ENCODE measurements around the gene SOS1. TPM values are rescaled to one million over a fixed set of nuclear protein-coding genes. Genes with fewer than 3 reads are reported as not detected.

The SOS1 gene
- total and polyA plus RNA-seq, 2 donors (not counting 1 experiment from before 2014, with no cell fraction given): 18.2 to 58.1 TPM

DNA sequence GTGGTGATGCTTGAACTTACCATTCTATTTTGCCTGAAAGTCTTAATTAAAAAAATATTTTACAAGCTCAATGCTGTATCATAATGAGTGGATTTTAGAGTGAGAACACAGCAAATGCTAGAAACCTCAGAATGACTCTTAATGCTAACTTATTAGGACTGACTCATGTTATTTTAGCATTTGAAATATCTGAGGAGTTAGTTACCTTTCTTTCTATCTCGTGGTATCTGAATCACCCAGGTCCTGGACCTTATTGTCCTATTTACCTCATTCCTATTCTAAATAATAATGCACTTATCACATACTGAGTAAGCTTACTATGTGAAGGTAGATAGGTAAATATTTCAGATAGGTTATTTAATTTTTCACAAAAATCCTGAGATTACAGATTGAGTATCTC, 70.7 kb downstream of the SOS1 start:
- peaks cover 9 to 18% of the 10 kb centered on the region in 2 experiments for H3K36me3 ChIP-seq (replicated peaks in 1 of 2; ENCODE audit: control extremely low read depth in 1 of 2, control insufficient read depth in 1 of 2, extremely low read depth in 1 of 2, insufficient read depth in 2 of 2, low read length in 1 of 2)
- no peaks in the 10 kb centered on the region for H3K4me1 ChIP-seq (ENCODE audit: control insufficient read depth in 2 of 2, insufficient read depth in 2 of 2, low read length in 2 of 2)
- Mint-ChIP-seq H3K9me3 (ENCODE audit: insufficient read depth) (no peaks in the 10 kb centered on the region), H3K4me1 (no peaks in the 10 kb centered on the region), H3K27me3 (no peaks in the 10 kb centered on the region), H3K4me3 (no peak overlapping the region), H3K27ac (no peak overlapping the region)
- no peaks in the 10 kb centered on the region for H4K20me1 ChIP-seq (ENCODE audit: control insufficient read depth, insufficient read depth, low read length, poor library complexity, severe bottlenecking)
- H3K4me3 ChIP-seq (ENCODE audit: control extremely low read depth in 1 of 5, extremely low read depth in 1 of 5, insufficient read depth in 1 of 5, low read depth in 2 of 5, low read length in 4 of 5): no peak overlapping the region
- no CpG with 5 or more reads among the region's 1 CpG for WGBS (ENCODE audit: insufficient coverage)
- H3K27me3 ChIP-seq (replicated peaks in 1 of 4; ENCODE audit: control extremely low read depth in 1 of 4, control insufficient read depth in 3 of 4, insufficient read depth in 4 of 4, low read length in 3 of 4): no peaks in the 10 kb centered on the region
- no peaks in the 10 kb centered on the region for H3K79me2 ChIP-seq (ENCODE audit: control insufficient read depth, insufficient read depth, low read length)
- no peak overlapping the region for H2AFZ ChIP-seq (ENCODE audit: insufficient read depth, low read depth, low read length, poor library complexity, severe bottlenecking)
- CTCF ChIA-PET: interaction anchor here (1.2 to 1.9 kb wide), 2 partner anchors 178 to 179 kb away, joined by 5 to 6 read pairs; no protein-coding TSS in a partner anchor
- H3K27ac ChIP-seq (ENCODE audit: low read length in 2 of 2): no peak overlapping the region
- H3K4me2 ChIP-seq (replicated peaks; ENCODE audit: low read depth, low read length, poor library complexity, severe bottlenecking): no peak overlapping the region
- DNase-seq (no peak), ATAC-seq (ENCODE audit: low read depth) (no peak)
- no peak overlapping the region for H3K9ac ChIP-seq (ENCODE audit: low read length)
- no peak for TF ChIP-seq EZH2 (IDR thresholded peaks at IDR 0.05; ENCODE audit: borderline replicate concordance, insufficient read depth, low read depth, low read length, poor library complexity, severe bottlenecking)
- TF ChIP-seq, protein P1, sequence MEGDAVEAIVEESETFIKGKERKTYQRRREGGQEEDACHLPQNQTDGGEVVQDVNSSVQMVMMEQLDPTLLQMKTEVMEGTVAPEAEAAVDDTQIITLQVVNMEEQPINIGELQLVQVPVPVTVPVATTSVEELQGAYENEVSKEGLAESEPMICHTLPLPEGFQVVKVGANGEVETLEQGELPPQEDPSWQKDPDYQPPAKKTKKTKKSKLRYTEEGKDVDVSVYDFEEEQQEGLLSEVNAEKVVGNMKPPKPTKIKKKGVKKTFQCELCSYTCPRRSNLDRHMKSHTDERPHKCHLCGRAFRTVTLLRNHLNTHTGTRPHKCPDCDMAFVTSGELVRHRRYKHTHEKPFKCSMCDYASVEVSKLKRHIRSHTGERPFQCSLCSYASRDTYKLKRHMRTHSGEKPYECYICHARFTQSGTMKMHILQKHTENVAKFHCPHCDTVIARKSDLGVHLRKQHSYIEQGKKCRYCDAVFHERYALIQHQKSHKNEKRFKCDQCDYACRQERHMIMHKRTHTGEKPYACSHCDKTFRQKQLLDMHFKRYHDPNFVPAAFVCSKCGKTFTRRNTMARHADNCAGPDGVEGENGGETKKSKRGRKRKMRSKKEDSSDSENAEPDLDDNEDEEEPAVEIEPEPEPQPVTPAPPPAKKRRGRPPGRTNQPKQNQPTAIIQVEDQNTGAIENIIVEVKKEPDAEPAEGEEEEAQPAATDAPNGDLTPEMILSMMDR (IDR thresholded peaks at IDR 0.05): no peak
- POLR2A ChIA-PET: no interaction called here
- H3K9me3 ChIP-seq (ENCODE audit: control extremely low read depth in 1 of 3, control insufficient read depth in 2 of 3, insufficient read depth in 1 of 3, low read length in 2 of 3): no peaks in the 10 kb centered on the region
- intact Hi-C loops (cut with micrococcal nuclease): no loop called here

DNA sequence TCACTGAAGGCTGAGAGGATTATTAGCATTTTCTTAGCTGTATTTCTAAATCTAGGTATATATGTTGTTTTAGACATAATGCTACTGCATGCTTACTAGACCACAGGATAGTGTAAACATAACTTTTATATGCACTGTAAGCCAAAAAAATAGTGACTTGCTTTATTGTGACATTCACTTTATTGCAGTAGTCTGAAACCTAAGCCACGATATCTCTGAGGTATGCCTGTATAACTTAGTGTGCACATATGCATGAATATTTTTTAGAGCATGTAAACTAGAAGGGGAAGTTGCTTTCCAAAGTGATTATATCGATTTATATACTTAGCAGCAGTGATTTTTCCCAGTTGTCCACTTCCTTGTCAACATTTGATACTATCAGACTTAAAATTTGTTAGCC, 81.8 kb downstream of the SOS1 start:
- Histone ChIP-seq H3K4me3 (ENCODE audit: control extremely low read depth in 1 of 5, extremely low read depth in 1 of 5, insufficient read depth in 1 of 5, low read depth in 2 of 5, low read length in 4 of 5) (no peak overlapping the region), H3K79me2 (ENCODE audit: control insufficient read depth, insufficient read depth, low read length) (no peaks in the 10 kb centered on the region), H3K36me3 (replicated peaks in 1 of 2; ENCODE audit: control extremely low read depth in 1 of 2, control insufficient read depth in 1 of 2, extremely low read depth in 1 of 2, insufficient read depth in 2 of 2, low read length in 1 of 2) (no peaks in the 10 kb centered on the region), H4K20me1 (ENCODE audit: control insufficient read depth, insufficient read depth, low read length, poor library complexity, severe bottlenecking) (no peaks in the 10 kb centered on the region), H3K4me1 (ENCODE audit: control insufficient read depth in 2 of 2, insufficient read depth in 2 of 2, low read length in 2 of 2) (no peaks in the 10 kb centered on the region), H3K9ac (ENCODE audit: low read length) (no peak overlapping the region), H3K9me3 (ENCODE audit: control extremely low read depth in 1 of 3, control insufficient read depth in 2 of 3, insufficient read depth in 1 of 3, low read length in 2 of 3) (no peaks in the 10 kb centered on the region), H3K27ac (ENCODE audit: low read length in 2 of 2) (no peak overlapping the region), H3K4me2 (replicated peaks; ENCODE audit: low read depth, low read length, poor library complexity, severe bottlenecking) (no peak overlapping the region), H3K27me3 (replicated peaks in 1 of 4; ENCODE audit: control extremely low read depth in 1 of 4, control insufficient read depth in 3 of 4, insufficient read depth in 4 of 4, low read length in 3 of 4) (no peaks in the 10 kb centered on the region), H2AFZ (ENCODE audit: insufficient read depth, low read depth, low read length, poor library complexity, severe bottlenecking) (no peak overlapping the region)
- ChIA-PET POLR2A (no interaction called here), CTCF (no interaction called here)
- DNase-seq (no peak), ATAC-seq (ENCODE audit: low read depth) (no peak)
- no CpG with 5 or more reads among the region's 2 CpGs for WGBS (ENCODE audit: insufficient coverage)
- Mint-ChIP-seq H3K4me3 (no peak overlapping the region), H3K27ac (no peak overlapping the region), H3K9me3 (ENCODE audit: insufficient read depth) (no peaks in the 10 kb centered on the region), H3K27me3 (no peaks in the 10 kb centered on the region), H3K4me1 (no peaks in the 10 kb centered on the region)
- intact Hi-C loops (cut with micrococcal nuclease): no loop called here
- TF ChIP-seq, protein P1 (IDR thresholded peaks at IDR 0.05): no peak
- TF ChIP-seq EZH2 (IDR thresholded peaks at IDR 0.05; ENCODE audit: borderline replicate concordance, insufficient read depth, low read depth, low read length, poor library complexity, severe bottlenecking): no peak

All from B cell (primary cell).